Fibroblast of skin of scalp (primary cell): Measurements from ENCODE around the gene CMKLR1.

Source experiments
- DNase-seq: peaks from one replicate; pipeline ENCODE4 v3.0.0-alpha.2; 2013

CMKLR1 gene

DNA sequence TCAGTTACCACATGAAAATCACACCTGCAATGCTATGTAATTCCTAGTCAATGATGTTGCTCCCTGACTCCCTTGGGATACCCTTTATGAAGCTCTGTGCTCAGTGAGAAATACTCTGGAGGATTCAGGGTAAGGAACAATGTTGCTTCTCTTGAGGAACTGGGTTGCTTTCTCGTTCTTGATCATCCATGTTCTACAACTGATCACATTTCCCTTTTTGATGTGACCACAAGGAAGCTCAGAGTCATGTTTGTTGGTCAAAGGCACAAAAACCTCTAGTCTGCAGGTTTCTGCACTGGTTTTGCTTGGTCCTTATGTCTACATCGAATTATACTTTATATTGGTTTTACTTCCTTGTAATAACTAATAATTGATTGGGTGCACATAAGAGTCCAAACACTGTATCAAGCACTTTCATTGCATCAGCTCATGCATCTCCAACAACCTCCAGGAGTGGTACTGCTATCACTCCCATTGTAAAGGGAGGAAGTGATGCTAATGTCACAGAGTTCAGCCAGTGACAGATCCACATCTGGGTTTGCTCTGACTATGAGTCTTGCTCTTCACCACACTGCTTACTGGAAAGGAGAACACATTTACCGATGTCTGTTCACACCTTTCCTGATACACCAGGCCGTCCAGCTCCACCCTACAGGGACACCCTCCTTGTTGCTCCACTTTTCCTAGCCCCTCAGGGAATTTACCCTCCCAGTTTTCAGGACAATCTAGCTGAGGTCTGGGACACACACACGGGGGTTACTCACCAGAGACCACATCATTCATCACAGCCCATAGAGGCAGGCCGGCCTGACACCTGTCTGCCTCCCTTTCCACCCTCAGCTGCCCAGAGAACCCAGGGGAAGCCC lies 41.0 kb downstream of the CMKLR1 start:
- DNase-seq: no peak

- DNase-seq: no peak
Observed at GRCh38 chr12:108297424-108297823, 41.7 kb downstream of the CMKLR1 start.

DNA sequence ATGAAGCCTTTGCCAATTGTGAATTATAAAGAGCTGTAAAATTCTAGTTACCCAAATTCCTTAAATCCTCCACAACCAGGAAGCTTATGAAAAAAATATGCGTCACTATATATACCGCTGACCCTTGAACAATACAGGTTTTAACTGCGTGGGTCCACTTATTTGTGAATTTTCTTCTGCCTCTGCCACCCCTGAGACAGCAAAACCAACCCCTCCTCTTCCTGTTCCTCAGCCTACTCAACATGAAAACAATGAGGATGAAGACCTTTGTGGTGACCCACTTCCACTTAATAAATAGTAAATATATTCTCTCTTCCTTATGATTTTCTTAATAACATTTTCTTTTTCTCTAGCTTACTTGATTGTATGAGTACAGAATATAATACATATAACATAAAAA lies 42.2 kb downstream of the CMKLR1 start:
- DNase-seq: no peak

DNA sequence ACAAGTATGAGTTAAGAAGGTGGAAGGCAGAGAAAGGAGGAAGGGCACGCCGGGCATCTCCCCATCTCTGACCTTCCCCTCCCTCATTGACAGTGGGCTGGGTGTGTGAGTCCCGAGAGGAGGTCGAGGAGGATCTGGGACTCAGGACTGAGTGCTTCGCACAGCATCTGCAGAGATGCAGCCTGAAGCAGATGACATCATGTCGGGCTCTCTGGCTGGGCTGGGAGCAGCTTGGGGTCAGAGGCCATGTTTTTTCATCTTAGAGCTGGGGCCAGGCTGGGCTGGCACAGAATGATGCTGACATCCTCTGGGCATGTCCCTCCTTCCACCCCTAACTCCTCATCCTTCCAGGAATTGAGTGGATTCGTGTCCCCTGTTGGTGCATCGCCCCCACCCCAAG lies 43.5 kb downstream of the CMKLR1 start:
- no peak for DNase-seq

- DNase-seq: no peak
Observed at GRCh38 chr12:108289350-108290161, 49.6 kb downstream of the CMKLR1 start.

GRCh38 chr12:108287227-108287626 lies 51.9 kb downstream of the CMKLR1 start:
- no peak for DNase-seq

DNA sequence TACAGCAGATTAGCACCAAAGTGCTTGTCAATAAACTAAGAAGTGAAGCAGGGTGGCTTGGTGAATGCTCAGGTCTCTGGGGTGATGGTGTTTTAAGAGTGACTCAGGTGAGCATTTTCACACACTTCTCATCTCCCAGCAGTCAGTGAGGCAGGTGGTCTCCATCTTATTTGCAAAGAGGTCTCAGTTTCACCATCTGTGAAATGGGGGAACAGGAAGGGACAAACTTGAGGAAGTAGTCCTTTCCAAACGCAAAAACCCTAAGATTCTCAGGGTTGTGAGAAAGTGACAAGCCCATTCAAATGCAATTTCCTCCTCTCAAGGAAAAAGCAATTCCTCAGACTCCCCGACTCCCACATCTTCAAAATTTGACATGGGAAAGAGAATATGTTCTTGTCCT lies 54.1 kb downstream of the CMKLR1 start:
- no peak for DNase-seq

- DNase-seq: no peak
Observed at GRCh38 chr12:108284163-108284562, 54.9 kb downstream of the CMKLR1 start.

GRCh38 chr12:108282676-108283075 lies 56.4 kb downstream of the CMKLR1 start:
- DNase-seq: no peak

DNA sequence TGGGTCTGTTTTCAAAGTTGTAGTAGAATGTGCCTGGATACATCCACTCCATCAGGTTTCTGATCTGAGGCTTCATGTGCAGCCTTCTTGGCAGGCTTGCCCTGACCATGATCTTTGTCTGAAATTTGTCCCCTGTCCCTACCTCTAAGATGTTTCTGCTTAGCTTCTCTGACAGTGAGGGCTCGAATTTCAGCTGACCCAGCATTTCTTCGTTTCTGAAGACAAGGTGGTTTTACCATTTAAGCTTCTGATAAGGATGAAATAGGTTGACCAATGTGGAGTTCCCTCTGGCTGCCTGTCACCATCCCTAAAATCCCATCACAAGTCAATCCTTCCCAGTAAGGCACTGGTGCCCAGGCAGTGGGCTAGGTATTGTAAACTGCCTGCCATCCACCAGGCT lies 57.0 kb downstream of the CMKLR1 start:
- DNase-seq: no peak

- no peak for DNase-seq
Observed at GRCh38 chr12:108277613-108278012, 61.5 kb downstream of the CMKLR1 start.

- no peak for DNase-seq
Observed at GRCh38 chr12:108273217-108273616, 65.9 kb downstream of the CMKLR1 start.

GRCh38 chr12:108271951-108272872 lies 66.9 kb downstream of the CMKLR1 start:
- no peak for DNase-seq

GRCh38 chr12:108270849-108271143 lies 68.3 kb downstream of the CMKLR1 start:
- DNase-seq: no peak

DNA sequence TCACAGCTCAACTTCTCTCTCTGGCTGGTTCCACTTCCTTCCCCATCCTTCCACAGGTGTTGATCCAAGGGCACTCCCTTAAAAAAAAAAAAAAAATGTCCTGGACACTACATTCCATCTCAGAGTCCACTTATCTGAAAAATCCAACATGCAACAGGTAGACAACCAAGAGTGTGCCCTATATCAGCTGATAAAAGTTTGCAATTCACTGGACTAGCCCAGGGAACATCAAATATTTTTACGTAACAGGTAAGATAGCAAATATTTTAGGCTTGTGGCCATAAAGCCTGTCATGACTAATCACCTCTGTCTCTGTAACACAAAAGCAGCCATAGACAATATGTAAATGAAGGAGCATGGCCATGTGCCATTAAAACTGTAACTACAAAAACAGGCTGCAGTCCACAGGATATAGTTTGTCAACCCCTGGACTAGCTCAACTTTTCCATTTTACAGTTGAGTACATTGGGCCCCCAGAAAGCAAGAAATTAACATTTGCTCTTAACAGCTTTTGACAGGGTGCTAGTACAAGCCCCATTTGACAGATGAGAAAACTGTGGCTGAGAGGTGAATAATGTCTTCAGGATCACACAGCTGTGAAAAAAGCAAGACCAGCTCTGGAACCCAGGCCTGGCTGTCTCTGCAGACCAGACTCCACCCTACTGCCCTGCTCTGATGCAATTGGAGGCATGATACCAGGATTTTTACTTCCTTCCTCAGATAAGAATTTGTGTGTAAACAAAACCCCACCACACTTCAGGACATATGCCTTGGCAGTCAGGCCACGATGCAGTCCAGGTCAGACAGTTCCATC lies 68.9 kb downstream of the CMKLR1 start:
- DNase-seq: no peak

GRCh38 chr12:108269224-108269623 lies 69.9 kb downstream of the CMKLR1 start:
- no peak for DNase-seq

DNA sequence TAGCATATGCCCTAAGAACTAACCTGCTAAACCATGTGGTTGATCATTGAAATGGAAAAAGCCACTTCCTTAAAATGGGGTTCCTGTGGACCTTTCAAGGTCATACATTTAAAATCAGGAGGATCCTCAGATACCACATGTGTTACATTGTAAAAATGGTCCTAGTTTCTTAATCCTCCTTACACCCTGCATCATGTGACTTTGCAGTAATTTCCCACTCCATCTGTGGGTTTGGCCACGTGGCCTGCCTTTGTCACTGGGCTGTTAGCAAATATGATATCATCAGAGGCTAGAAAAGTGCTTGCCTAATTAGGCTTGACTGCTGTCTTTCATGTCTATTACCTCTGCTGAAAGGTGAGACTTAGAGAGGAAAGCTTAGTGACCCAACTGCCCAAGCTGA lies 70.7 kb downstream of the CMKLR1 start:
- DNase-seq: no peak

DNA sequence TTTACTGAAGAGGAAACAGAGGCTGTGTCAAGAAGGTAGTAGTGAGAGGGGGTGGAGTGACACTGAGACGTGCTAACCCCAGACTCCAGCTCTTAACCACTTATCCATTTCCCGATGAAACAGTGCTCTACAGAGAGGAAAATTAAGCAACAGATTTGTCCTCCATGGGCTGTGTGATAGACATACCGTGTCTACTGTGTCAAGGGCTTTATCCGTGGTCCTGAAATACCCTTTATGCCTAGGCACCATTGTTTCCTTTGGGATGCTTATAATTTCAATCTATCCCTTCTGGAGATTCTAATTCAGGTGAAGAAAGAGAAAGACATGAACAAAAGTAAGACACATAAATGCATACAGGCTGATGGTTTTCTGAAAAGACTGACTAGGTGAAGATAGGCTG lies 71.7 kb downstream of the CMKLR1 start:
- no peak for DNase-seq

DNA sequence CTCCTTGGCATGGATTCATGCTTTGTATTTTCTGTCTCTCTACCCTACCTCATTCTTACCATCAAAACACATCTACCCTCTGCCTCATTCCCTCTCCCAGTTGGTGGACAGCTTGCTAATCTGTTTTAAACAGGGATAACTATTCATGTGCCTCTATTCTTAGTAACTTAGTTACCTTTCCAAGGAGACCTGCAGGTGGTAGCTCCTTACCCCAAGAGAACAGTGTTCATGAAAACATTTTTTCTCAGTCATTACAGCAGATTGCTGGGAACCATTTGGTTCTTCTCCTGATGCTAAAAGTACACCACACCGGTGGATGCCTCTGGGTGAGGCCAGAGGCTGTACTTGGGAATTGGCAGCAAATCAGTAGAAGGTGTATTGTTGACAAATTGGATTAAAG lies 73.0 kb downstream of the CMKLR1 start:
- DNase-seq: no peak

GRCh38 chr12:108265505-108265904 lies 73.6 kb downstream of the CMKLR1 start:
- DNase-seq: no peak

DNA sequence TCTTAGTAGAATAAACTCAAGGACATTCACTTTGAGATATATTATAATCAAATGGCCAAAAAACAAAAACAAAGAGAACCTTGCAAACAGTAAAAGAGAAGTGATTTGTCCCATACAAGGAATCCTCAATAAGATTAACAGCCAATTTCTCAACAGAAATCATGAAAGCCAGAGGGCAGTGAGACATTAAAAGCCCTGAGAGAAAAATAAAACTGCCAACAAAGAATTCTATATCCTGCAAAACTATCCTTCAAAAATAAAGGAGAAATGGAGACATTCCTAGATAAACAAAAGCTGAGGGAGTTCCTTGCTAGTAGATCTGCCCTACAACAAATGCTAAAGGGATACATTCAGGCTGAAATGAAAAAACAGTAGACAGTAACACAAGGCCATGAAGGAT lies 78.1 kb downstream of the CMKLR1 start:
- no peak for DNase-seq

DNA sequence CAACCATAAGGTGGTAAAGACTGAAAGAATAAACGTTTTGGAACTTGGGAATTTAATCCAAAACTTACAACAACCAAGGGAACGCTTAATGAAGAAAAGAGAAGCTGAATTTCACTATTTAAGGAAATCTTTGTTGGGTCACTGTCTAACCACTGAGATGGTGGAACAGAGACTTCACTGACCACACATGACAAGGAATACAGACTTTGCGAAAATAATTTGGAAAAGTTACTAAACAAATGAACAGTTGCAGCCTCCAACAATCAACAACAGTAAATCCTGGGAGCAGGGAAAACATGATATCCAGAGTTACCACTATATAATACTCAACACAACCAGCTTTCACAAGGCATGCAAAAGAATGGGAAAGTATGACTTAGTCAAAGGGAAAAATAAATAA lies 79.1 kb downstream of the CMKLR1 start:
- DNase-seq: no peak
